GM12891 (cell line): ENCODE measurements around the gene USP9X.
"Not testable (repeated sequence)": the region's sequence is repeated elsewhere in the genome, so short reads cannot be mapped to it uniquely, and the experiment has no call there.

ENCODE experiments used
- POLR2A ChIP-seq: IDR thresholded peaks from 2 replicates; pipeline ENCODE4 v1.6.1; 2011; ENCODE audit warnings: low read depth, low read length, control low read depth
- POLR2AphosphoS5 ChIP-seq: IDR thresholded peaks from 2 replicates; pipeline ENCODE4 v1.6.1; 2011; ENCODE audit warnings: low read depth, low read length, control low read depth
- POU2F2 ChIP-seq: IDR thresholded peaks from 2 replicates; pipeline ENCODE4 v1.6.1; 2011; ENCODE audit warnings: low read depth, mild to moderate bottlenecking, control low read depth, low read length, moderate library complexity
- SPI1 ChIP-seq: IDR thresholded peaks from 2 replicates; pipeline ENCODE4 v1.6.1; 2011; ENCODE audit warnings: low read depth, low read length, control low read depth

GRCh38 chrX:41234471-41234870 lies 149.2 kb downstream of the USP9X start:
- TF ChIP-seq SPI1, POLR2AphosphoS5, POLR2A, POU2F2: not testable (repeated sequence)
